Liver (tissue), 2 donors: ENCODE results near the gene SV2B.

Experiments
- TF ChIP-seq, protein P1 (sequence below): IDR thresholded peaks from 2 replicates; pipeline ENCODE4 v1.6.1; 2016; ENCODE audit warnings: antibody characterized with exemption
- TF ChIP-seq, protein P2 (sequence below): fragments of 150-350 bp; IDR thresholded peaks from 2 replicates; pipeline ENCODE4 v1.5.1; 2017; ENCODE audit warnings: improper control_type of control experiment, low read depth, low read length; ENCODE audit not compliant: missing input control
- donor health status: healthy.

DNA sequence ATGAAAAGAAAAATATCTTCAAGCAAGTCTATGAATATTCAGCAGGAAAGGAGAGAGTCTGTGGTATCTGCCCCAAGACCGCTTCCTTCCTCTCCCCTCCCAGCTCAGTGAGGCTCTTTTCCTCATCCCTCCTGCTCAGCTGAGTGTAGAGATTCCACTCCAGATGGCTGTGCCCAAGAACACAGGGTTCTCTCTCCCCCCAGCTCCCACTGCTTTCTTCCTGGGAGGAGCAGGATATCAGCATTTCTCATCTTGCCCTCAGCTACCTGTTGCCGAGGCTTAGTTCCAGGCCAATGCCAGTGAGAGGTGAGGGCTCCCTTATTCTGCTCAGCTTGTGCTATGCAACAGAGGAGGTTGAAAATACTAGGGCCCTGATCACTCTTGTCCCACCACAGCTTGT is 211.9 kb downstream of the SV2B start:
- TF ChIP-seq, protein P1, sequence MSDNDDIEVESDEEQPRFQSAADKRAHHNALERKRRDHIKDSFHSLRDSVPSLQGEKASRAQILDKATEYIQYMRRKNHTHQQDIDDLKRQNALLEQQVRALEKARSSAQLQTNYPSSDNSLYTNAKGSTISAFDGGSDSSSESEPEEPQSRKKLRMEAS = no peak
- TF ChIP-seq, protein P2, sequence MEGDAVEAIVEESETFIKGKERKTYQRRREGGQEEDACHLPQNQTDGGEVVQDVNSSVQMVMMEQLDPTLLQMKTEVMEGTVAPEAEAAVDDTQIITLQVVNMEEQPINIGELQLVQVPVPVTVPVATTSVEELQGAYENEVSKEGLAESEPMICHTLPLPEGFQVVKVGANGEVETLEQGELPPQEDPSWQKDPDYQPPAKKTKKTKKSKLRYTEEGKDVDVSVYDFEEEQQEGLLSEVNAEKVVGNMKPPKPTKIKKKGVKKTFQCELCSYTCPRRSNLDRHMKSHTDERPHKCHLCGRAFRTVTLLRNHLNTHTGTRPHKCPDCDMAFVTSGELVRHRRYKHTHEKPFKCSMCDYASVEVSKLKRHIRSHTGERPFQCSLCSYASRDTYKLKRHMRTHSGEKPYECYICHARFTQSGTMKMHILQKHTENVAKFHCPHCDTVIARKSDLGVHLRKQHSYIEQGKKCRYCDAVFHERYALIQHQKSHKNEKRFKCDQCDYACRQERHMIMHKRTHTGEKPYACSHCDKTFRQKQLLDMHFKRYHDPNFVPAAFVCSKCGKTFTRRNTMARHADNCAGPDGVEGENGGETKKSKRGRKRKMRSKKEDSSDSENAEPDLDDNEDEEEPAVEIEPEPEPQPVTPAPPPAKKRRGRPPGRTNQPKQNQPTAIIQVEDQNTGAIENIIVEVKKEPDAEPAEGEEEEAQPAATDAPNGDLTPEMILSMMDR = no peak
